HG03064 (cell line): ENCODE data around the gene SMARCA4.
"Not testable (repeated sequence)": the region's sequence is repeated elsewhere in the genome, so short reads cannot be mapped to it uniquely, and the experiment has no call there.

Experiments used
- ATAC-seq: cut with Tn5 transposase; IDR thresholded peaks from one replicate; pipeline ENCODE4 v1.9.1; 2021; ENCODE audit warnings: low read depth; ENCODE audit not compliant: unreplicated experiment

The SMARCA4 gene

DNA sequence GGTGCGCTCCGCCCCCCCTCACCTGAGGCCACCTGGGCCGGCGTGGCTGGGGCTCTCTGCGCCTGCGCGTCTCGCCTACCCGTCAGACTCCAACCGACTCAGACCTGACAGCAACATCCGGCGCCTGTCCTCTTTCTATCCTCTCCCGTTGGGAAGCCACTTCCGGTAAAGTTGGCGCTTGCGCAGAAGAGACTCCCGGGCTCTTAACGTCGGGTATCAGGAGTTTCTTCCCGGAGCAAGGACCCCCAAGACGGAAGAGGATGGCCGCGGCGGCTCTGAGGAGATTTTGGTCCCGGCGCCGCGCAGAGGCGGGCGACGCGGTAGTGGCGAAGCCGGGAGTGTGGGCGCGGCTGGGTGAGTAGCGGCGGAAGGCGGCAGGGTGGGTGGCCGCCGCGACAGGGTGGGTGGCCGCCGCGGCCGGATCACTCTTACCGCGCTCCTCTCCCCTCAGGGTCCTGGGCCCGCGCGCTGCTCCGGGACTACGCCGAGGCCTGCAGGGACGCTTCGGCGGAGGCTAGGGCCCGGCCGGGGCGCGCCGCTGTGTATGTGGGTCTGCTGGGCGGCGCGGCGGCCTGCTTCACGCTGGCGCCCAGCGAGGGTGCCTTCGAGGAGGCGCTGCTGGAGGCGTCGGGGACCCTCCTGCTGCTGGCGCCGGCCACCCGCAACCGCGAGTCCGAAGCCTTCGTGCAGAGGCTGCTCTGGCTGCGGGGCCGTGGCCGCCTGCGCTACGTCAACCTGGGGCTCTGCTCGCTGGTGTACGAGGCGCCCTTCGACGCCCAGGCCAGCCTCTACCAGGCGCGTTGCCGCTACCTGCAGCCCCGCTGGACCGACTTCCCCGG lies 32.0 kb upstream of the SMARCA4 start, which contains the start of the genes TIMM29 and YIPF2:
TSS of gene TIMM29 (plus strand) at position 249 of the 839 bp plus-strand sequence. CDS start at position 261, 12 bp downstream.
TSS of gene YIPF2 (minus strand) at position 77 of the 839 bp plus-strand sequence. CDS start 229 bp downstream, outside the sequence.
- peak; percentile 50 for ATAC-seq

- ATAC-seq: no peak
Measured at GRCh38 chr19:10929402-10929794, 31.4 kb upstream of the SMARCA4 start.

DNA sequence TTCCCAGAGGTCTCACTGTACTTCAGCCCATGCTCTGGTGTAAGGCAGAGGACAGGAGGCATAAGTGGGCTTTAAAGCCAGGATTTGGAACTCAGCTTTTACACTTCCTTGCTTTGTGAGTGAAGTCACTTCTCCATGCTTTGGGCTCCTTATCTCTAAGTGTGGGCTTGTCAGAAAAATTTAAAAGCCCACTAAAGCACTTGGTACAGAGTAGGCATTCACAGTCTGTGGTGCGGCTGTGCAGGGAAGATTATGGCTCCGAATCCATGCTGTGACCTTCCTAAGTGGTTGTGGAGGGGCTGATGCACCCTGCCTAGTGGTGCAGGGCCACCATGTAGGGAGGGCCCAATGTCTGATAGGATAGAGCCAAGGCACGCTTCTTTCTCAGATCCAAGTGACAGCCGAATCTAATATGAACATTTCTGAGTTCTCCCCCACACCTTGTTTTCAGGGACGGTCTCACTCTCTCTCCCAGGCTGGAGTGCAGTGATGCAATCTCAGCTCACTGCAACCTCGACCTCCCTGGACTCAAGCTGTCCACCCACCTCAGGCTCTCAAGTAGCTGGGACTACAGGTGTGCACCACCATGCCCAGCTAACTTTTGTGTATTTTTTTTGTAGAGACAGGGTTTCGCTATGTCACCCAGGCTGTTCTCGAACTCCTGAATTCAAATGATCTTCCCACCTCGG lies 25.3 kb upstream of the SMARCA4 start:
- ATAC-seq: no peak

DNA sequence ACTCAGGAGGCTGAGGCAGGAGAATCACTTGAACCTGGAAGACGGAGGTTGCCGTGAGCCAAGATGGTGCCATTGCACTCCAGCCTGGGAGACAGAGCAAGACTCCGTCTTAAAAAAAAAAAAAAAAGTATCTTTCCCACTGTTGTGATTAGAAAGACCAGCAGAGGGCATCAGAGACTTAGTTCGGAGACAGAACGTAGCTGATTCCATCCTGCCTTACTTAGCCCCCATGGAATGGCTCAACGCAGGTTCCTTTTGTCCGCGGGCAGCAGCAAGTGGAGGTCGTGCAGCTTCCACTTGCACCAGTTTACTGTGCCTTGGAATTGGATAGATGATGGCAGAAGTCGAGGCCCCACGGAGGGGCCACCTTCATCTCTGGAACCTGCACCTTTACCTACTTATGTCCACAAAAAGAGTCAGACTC lies 24.2 kb upstream of the SMARCA4 start:
- no peak for ATAC-seq

- not testable (repeated sequence) for ATAC-seq
Measured at GRCh38 chr19:10941649-10942048, 19.2 kb upstream of the SMARCA4 start.

GRCh38 chr19:10943412-10943811 lies 17.4 kb upstream of the SMARCA4 start:
- ATAC-seq: not testable (repeated sequence)

DNA sequence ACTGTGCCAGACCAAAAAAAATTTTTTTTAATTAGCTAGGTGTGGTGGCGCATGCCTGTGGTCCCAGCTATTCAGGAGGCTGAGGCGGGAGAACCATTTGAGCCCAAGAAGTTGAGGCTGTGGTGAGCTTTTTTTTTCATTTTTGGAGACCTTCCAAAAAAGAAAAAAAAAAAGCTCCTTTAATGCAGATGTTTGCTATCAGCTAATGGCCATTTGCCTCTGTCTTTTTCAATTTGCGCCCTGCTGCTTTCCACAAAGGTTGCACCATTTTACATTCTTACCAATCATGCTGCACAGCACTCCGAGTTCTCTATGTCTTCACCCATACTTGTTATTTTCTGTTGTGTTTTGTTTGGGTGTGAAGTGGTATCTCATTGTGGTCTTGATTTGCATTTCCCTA lies 15.6 kb upstream of the SMARCA4 start:
- no peak for ATAC-seq

- no peak for ATAC-seq
Measured at GRCh38 chr19:10946958-10947657, 13.7 kb upstream of the SMARCA4 start.

- ATAC-seq: no peak
Measured at GRCh38 chr19:10952809-10953208, 8.0 kb upstream of the SMARCA4 start.

DNA sequence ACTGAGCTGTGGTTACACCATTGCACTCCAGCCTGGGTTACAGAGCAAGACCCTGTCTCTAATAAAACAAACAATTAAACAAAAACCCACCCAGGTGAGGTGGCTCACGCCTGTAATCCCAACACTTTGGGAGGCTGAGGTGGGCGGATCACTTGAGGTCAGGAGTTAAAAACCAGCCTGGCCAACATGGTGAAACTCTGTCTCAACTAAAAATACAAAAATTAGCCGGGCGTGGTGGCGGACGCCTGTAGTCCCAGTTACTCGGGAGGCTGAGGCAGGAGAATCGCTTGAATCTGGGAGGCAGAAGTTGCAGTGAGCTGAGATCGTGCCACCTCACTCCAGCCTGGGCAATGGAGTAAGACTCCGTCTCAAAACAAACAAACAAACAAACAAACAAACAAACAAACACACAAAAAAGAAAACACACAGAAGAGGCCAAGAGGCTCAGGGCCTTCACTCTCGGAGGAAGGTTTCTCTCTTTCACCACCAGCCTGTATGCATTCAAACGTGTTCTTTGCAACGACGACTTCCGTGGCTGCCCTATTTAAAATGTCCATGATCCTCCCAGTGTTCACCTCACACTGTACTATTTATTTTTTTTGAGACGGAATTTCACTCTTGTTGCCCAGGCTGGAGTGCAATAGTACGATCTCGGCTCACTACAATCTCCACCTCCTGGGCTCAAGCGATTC lies 1.4 kb upstream of the SMARCA4 start:
- not testable (repeated sequence) for ATAC-seq

DNA sequence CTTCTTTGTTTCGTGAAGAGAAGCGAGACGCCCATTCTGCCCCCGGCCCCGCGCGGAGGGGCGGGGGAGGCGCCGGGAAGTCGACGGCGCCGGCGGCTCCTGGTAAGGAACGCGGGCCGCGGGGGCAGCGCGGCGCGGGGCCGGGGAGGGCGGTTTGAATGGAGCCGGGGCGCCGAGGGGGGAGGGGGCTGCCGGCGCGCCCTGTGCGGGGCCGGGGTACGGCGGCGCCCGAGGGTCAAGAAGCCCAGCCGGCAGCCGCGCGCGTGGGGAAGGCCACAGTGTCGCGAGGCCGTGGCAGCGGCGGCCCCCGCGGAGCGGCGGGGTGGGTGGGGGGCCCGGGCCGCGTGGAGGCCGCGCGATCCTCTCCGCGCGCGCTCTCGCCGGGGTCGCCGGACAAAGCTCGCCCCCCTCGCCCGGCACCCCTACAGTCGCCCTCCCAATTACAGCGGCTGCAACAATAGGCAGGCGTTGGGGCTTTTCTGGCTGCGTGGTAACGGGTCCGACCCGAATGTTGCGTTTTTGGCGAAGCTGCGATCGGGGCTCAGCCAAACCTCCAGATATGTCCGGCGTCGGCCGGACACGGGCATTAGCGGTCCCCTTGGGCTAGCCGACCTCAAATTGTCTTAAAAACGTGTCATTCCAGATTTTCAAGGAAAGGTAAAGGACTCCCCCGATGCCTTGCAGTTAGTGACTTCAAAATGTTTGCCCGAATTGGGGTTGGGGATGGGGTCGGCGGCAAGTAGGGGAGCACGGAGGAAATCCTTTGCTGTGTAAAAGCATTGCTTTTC lies 437 bp downstream of the SMARCA4 start:
- peak; percentile 32 for ATAC-seq

- ATAC-seq: no peak
Measured at GRCh38 chr19:10962863-10963262, 2.0 kb downstream of the SMARCA4 start.

GRCh38 chr19:10963865-10964264 lies 3.0 kb downstream of the SMARCA4 start:
- no peak for ATAC-seq

- no peak for ATAC-seq
Measured at GRCh38 chr19:10964903-10965302, 4.1 kb downstream of the SMARCA4 start.

- no peak for ATAC-seq
Measured at GRCh38 chr19:10965398-10965797, 4.6 kb downstream of the SMARCA4 start.

DNA sequence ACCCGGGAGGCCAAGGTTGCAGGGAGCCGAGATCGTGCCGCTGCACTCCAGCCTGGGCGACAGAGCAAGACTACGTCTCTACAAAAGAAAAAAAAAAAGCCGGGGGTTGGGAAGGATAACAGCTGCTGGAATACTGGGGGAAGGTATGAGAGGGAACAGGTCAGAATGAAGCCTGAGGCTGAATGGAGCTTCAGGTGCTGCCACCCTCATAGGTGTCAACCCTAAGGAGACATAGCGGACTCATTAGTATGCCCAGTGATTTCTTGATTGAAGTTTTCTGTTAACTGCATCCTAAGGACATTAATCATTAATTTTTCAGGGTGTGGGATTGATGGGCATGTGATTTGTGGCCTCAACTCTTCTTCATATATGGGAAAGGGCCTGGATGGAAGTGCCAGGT lies 6.0 kb downstream of the SMARCA4 start:
- ATAC-seq: no peak

DNA sequence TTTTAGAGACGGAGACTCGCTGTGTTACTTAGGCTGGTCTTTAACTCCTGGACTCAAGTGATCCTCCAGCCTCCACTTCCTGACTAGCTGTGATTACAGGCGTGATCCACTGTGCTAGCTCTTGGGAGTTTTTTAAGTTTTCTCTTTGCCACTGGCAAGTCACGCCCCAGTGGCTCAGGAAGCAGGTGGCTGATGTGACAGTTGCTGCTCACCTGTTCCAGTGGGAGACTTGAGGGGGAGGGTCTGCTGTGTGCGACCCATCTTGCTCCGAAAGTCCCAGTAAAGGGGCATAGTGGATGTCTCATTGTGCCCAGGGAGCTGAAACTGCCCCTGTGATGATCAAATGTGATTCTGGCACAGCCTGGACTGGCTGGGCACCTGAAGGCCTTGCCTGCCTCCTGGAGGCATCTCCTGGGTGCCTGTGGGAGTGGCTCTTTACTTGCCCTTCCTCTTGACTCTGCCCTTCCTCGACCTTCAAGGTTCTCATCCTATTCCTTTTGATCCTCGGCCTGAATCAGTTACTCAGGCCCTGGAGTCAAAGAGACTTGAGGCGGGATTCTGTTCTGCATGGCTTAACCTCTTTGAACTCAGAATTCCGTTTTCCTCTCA lies 7.8 kb downstream of the SMARCA4 start:
- no peak for ATAC-seq

DNA sequence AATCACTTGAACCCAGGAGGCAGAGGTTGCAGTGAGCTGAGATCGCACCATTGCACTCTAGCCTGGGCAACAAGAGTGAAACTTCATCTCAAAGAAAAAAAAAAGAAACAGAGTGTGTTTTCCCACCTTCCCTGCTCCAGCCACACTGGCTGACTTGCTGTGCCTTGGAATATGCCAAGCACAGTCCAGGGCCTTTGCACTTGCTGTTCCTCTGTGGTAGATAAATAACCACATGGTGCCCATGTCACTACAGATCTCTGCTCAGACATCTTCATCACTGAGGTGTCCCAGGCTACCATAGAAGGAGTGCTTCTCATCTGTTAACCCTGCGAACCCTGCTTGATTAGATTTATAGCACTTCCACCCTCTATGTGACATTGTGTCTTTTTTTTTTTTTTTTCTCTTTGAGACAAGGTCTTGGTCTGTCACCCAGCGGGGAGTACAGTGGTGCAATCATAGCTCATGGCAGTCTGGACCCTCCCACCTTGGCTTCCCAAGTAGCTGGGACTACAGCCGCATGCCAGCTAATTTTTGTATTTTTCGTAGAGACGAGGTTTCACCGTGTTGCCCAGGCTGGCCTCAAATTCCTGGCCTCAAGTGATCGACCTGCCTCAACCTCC lies 10.4 kb downstream of the SMARCA4 start:
- no peak for ATAC-seq
